IMR-90 (cell line): Measurements from ENCODE around the gene QSER1. TPM values are rescaled to one million over a fixed set of nuclear protein-coding genes. Genes with fewer than 3 reads are reported as not detected.

Experiments
- ATAC-seq: fragments of 200-7000 bp; cut with Tn5 transposase; 2 replicates; pipeline ENCODE4 v1.9.1; 2020; ENCODE audit warnings: low read depth, mild to moderate bottlenecking, moderate library complexity
- BruUV-seq: library from RNA; stranded (reverse); fragments of 400-500 nt; replicated peaks from 2 replicates; lab custom pipeline; 2021; lab: Mats Ljungman, UMichigan
- CTCF ChIA-PET: fragments of 300-600 bp; formaldehyde crosslinking; extraction: SDS; loops from one replicate; lab custom pipeline; 2021; ENCODE audit warnings: antibody characterized with exemption; lab: Yijun Ruan, JAX
- POLR2A ChIA-PET: fragments of 300-600 bp; sonication (Branson Sonifier 250); formaldehyde crosslinking; loops from one replicate; lab custom pipeline; 2022; ENCODE audit warnings: antibody characterized with exemption; ENCODE audit not compliant: unreplicated experiment; lab: Charles Lee
- DNase-seq: peaks from one replicate; pipeline ENCODE4 v3.0.0; 2013
- H2AFZ ChIP-seq: replicated peaks from 2 replicates; pipeline ENCODE3; 2013; ENCODE audit warnings: low read length, mild to moderate bottlenecking; ENCODE audit not compliant: poor library complexity
- H2AK5ac ChIP-seq: 2 replicates; pipeline ENCODE4 v1.6.1; 2013; ENCODE audit warnings: low read depth, low read length, inconsistent platforms
- H2AK9ac ChIP-seq: replicated peaks from 2 replicates; pipeline ENCODE3; 2013; ENCODE audit warnings: mild to moderate bottlenecking, low read depth, low read length, moderate library complexity; ENCODE audit not compliant: poor library complexity
- H2BK120ac ChIP-seq: 2 replicates; pipeline ENCODE4 v1.6.1; 2013; ENCODE audit warnings: low read depth, low read length, inconsistent platforms
- H2BK15ac ChIP-seq: 3 replicates; pipeline ENCODE4 v1.6.1; 2013; ENCODE audit warnings: low read depth, low read length, inconsistent platforms
- H2BK20ac ChIP-seq: 2 replicates; pipeline ENCODE4 v1.6.1; 2013; ENCODE audit warnings: low read depth, mild to moderate bottlenecking, inconsistent platforms, low read length, moderate library complexity
- H2BK5ac ChIP-seq: 2 replicates; pipeline ENCODE4 v1.6.1; 2013; ENCODE audit warnings: mild to moderate bottlenecking, low read depth, low read length, inconsistent platforms; ENCODE audit not compliant: poor library complexity, severe bottlenecking
- H3K14ac ChIP-seq: replicated peaks from 2 replicates; pipeline ENCODE4 v1.6.1; 2013; ENCODE audit warnings: low read depth, low read length, inconsistent platforms
- H3K18ac ChIP-seq: 2 replicates; pipeline ENCODE4 v1.6.1; 2013; ENCODE audit warnings: low read depth, low read length, control low read depth
- H3K23ac ChIP-seq: 2 replicates; pipeline ENCODE4 v1.6.1; 2013; ENCODE audit warnings: low read depth, low read length, inconsistent platforms
- H3K27ac ChIP-seq: 2 replicates; pipeline ENCODE4 v1.5.1; 2013; ENCODE audit warnings: mild to moderate bottlenecking, control low read depth, low read length; ENCODE audit not compliant: insufficient read depth
- H3K27me3 ChIP-seq: 2 replicates; pipeline ENCODE4 v1.6.1; 2013; ENCODE audit warnings: low read length; ENCODE audit not compliant: control insufficient read depth, insufficient read depth
- H3K36me3 ChIP-seq: 2 replicates; pipeline ENCODE4 v1.6.1; 2013; ENCODE audit warnings: low read length, mixed read lengths; ENCODE audit not compliant: control insufficient read depth, insufficient read depth
- H3K4ac ChIP-seq: 2 replicates; pipeline ENCODE4 v1.6.1; 2013; ENCODE audit warnings: low read depth, low read length, inconsistent platforms
- H3K4me1 ChIP-seq: 2 replicates; pipeline ENCODE4 v1.6.1; 2013; ENCODE audit warnings: low read length, mixed read lengths; ENCODE audit not compliant: control insufficient read depth, insufficient read depth
- H3K4me2 ChIP-seq: 2 replicates; pipeline ENCODE4 v1.6.1; 2013; ENCODE audit warnings: low read depth, mild to moderate bottlenecking, control low read depth, low read length, moderate library complexity
- H3K4me3 ChIP-seq: 2 replicates; pipeline ENCODE4 v1.5.1; 2013; ENCODE audit warnings: low read depth, mild to moderate bottlenecking, control low read depth, low read length, moderate library complexity; ENCODE audit not compliant: insufficient read depth
- H3K56ac ChIP-seq: 2 replicates; pipeline ENCODE4 v1.6.1; 2013; ENCODE audit warnings: low read length, inconsistent platforms; ENCODE audit not compliant: insufficient read depth; ENCODE audit errors: extremely low read depth
- H3K79me1 ChIP-seq, 2 experiments: 2 replicates each; pipeline ENCODE4 v1.6.1; 2013; ENCODE audit warnings: low read length in 2 of 2, inconsistent platforms in 1 of 2, low read depth in 1 of 2
- H3K9ac ChIP-seq: 2 replicates; pipeline ENCODE4 v1.6.1; 2013; ENCODE audit warnings: low read depth, low read length, control low read depth
- H3K9me1 ChIP-seq: 2 replicates; pipeline ENCODE4 v1.6.1; 2013; ENCODE audit warnings: low read length, inconsistent platforms; ENCODE audit not compliant: insufficient read depth
- H3K9me3 ChIP-seq: 2 replicates; pipeline ENCODE4 v1.6.1; 2013; ENCODE audit warnings: low read length; ENCODE audit not compliant: control insufficient read depth, insufficient read depth
- H4K20me1 ChIP-seq: 2 replicates; pipeline ENCODE4 v1.6.1; 2013; ENCODE audit warnings: low read length, inconsistent platforms; ENCODE audit not compliant: insufficient read depth
- H4K5ac ChIP-seq: 2 replicates; pipeline ENCODE4 v1.6.1; 2013; ENCODE audit warnings: mild to moderate bottlenecking, low read depth, low read length, control low read depth
- H4K8ac ChIP-seq, 2 experiments: 2 replicates each; pipeline ENCODE4 v1.6.1; 2013; ENCODE audit warnings: low read depth in 2 of 2, low read length in 2 of 2, control low read depth in 1 of 2, inconsistent platforms in 1 of 2
- H4K91ac ChIP-seq: 2 replicates; pipeline ENCODE4 v1.6.1; 2013; ENCODE audit warnings: low read depth, low read length, inconsistent platforms; ENCODE audit not compliant: insufficient read depth
- CEBPB ChIP-seq: IDR thresholded peaks from 2 replicates; pipeline ENCODE4 v1.6.1; 2012; ENCODE audit warnings: low read depth, low read length, improper control_type of control experiment
- CHD1 ChIP-seq: IDR thresholded peaks from 2 replicates; pipeline ENCODE4 v1.6.1; 2012; ENCODE audit warnings: low read depth, low read length, improper control_type of control experiment
- POLR2A ChIP-seq: IDR thresholded peaks from 2 replicates; pipeline ENCODE4 v1.6.1; 2012; ENCODE audit warnings: mild to moderate bottlenecking, low read depth, low read length
- RFX5 ChIP-seq: IDR thresholded peaks from 2 replicates; pipeline ENCODE4 v1.8.0; 2012; ENCODE audit warnings: low read depth, mild to moderate bottlenecking, low read length, moderate library complexity
- WGBS, 2 experiments: methylation state at CpG; one replicate each; pipeline versions ENCODE4 v1.1.5 to v1.1.7; 2013; ENCODE audit warnings: missing lambda C conversion rate in 2 of 2; ENCODE audit not compliant: insufficient read length in 1 of 2; ENCODE audit errors: extremely low coverage in 2 of 2; 5-methylcytosine and 5-hydroxymethylcytosine counted together
- dilution Hi-C: fragments of 300-500 bp; cut with HindIII; formaldehyde crosslinking; loops from one replicate; pipeline ENCODE4 v1.14.3; 2018; ENCODE audit warnings: low sequenced_read_pairs; ENCODE audit not compliant: unreplicated experiment
- in situ Hi-C: fragments of 300-500 bp; cut with MboI; formaldehyde crosslinking; loops from 3 replicates; pipeline ENCODE4 v1.14.3; 2019; ENCODE audit warnings: low sequenced_read_pairs, inconsistent platforms, mixed read lengths
- intact Hi-C: fragments of 100-400 bp; cut with micrococcal nuclease; formaldehyde crosslinking; loops from 2 replicates; pipeline ENCODE4 v1.10.0; 2022
- polyA plus RNA-seq, 3 experiments: library from polyadenylated mRNA; depleted of rRNA; stranded (reverse); fragments of >200 nt; gene quantifications; 2 replicates each; pipeline ENCODE4 v1.2.3, GENCODE V29; 2012; ENCODE audit warnings: low replicate concordance in 1 of 3
- total RNA-seq: library from RNA; depleted of rRNA; stranded (reverse); fragments of >200 nt; gene quantifications from 2 replicates; pipeline ENCODE4 v1.2.3, GENCODE V29; 2012
- TF ChIP-seq, protein P1 (sequence below): fragments of 150-350 bp; IDR thresholded peaks from 2 replicates; pipeline ENCODE4 v1.6.1; 2016; ENCODE audit warnings: low read depth, mild to moderate bottlenecking, low read length, moderate library complexity, borderline replicate concordance
- TF ChIP-seq, protein P2 (sequence below): fragments of 150-350 bp; IDR thresholded peaks from 2 replicates; pipeline ENCODE4 v1.6.1; 2017; ENCODE audit warnings: mild to moderate bottlenecking, antibody characterized with exemption, low read length, low read depth

QSER1 gene
- total and polyA plus RNA-seq, 2 of the 4 experiments (the other 2 are of a cell fraction): 5.9 to 15.6 TPM

- Histone ChIP-seq H2BK15ac (no peak overlapping the region), H2AK9ac (no peak overlapping the region), H3K56ac (no peak overlapping the region), H3K79me1 (peaks cover 9 to 29% of the 10 kb centered on the region in 2 experiments; a peak in 3 of 4 replicates), H4K91ac (no peak overlapping the region), H4K8ac (no peak overlapping the region), H3K9ac (no peak overlapping the region), H2BK20ac (no peak overlapping the region), H4K5ac (no peak overlapping the region), H3K23ac (peak overlapping the region; percentile 16; the same call in 1 of the 2 replicates), H3K4me3 (no peak overlapping the region), H3K27me3 (no peaks in the 10 kb centered on the region), H3K4ac (no peak overlapping the region; the same call in 1 of the 2 replicates), H2AK5ac (peak overlapping the region; percentile 43), H3K18ac (no peak overlapping the region), H3K14ac (no peak overlapping the region), H3K4me2 (0 out of 2 replicates have a peak overlapping the region, but pooled peaks have one; percentile 4), H3K9me3 (no peaks in the 10 kb centered on the region), H2AFZ (no peak overlapping the region), H3K27ac (no peak overlapping the region), H3K9me1 (0 out of 2 replicates have a peak, but pooled peaks cover 5% of the 10 kb centered on the region), H2BK5ac (no peak overlapping the region), H3K36me3 (no peaks in the 10 kb centered on the region), H3K4me1 (peaks cover 5% of the 10 kb centered on the region), H2BK120ac (no peak overlapping the region), H4K20me1 (no peaks in the 10 kb centered on the region)
- ChIA-PET CTCF (no interaction called here), POLR2A (no interaction called here)
- no TSS peak for BruUV-seq
- ATAC-seq (no peak), DNase-seq (no peak)
- in situ Hi-C loops (no loop called here), dilution Hi-C loops (no loop called here), intact Hi-C loops (loop anchor here (5.0 kb wide), 1 partner anchor 55 kb away; no protein-coding TSS in a partner anchor)
- WGBS, 2 experiments: 73% methylated on average over 4 of the region's 9 CpGs; no CpG with 5 or more reads in 1 of the 2 experiments
- no peak for TF ChIP-seq CEBPB
- TF ChIP-seq, protein P1, sequence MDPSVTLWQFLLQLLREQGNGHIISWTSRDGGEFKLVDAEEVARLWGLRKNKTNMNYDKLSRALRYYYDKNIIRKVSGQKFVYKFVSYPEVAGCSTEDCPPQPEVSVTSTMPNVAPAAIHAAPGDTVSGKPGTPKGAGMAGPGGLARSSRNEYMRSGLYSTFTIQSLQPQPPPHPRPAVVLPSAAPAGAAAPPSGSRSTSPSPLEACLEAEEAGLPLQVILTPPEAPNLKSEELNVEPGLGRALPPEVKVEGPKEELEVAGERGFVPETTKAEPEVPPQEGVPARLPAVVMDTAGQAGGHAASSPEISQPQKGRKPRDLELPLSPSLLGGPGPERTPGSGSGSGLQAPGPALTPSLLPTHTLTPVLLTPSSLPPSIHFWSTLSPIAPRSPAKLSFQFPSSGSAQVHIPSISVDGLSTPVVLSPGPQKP: no peak
- TF ChIP-seq, protein P2, sequence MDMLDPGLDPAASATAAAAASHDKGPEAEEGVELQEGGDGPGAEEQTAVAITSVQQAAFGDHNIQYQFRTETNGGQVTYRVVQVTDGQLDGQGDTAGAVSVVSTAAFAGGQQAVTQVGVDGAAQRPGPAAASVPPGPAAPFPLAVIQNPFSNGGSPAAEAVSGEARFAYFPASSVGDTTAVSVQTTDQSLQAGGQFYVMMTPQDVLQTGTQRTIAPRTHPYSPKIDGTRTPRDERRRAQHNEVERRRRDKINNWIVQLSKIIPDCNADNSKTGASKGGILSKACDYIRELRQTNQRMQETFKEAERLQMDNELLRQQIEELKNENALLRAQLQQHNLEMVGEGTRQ: no peak
- no peak for TF ChIP-seq POLR2A
- TF ChIP-seq CHD1: no peak
- TF ChIP-seq RFX5: no peak
These were observed 124.9 kb downstream of the QSER1 start for GRCh38 chr11:33017478-33017877.
